SK-N-SH (cell line): Measurements from ENCODE around the gene HS3ST5. TPM values are rescaled to one million over a fixed set of nuclear protein-coding genes. Genes with fewer than 3 reads are reported as not detected.

Source experiments
- CTCF ChIA-PET: fragments of 300-600, 350-600 bp; formaldehyde crosslinking; extraction: SDS; loops from one replicate; lab custom pipeline; 2021; lab: Yijun Ruan, JAX
- POLR2A ChIA-PET: fragments of 350-600 bp; sonication (Branson Sonifier 250); formaldehyde crosslinking; extraction: SDS; loops from one replicate; lab custom pipeline; 2020; ENCODE audit warnings: antibody characterized with exemption, inconsistent platforms; lab: Yijun Ruan, JAX
- DNase-seq: peaks from one replicate; pipeline ENCODE4 v3.0.0; 2012
- H2AFZ ChIP-seq: fragments of 200-600 bp; sonication (generic); 2 replicates; pipeline ENCODE4 v1.8.1; 2016; ENCODE audit warnings: antibody characterized with exemption, mild to moderate bottlenecking, low read depth
- H3F3A ChIP-seq: fragments of 200-600 bp; sonication (generic); replicated peaks from 2 replicates; pipeline ENCODE3; 2016; ENCODE audit warnings: antibody characterized with exemption, mild to moderate bottlenecking; ENCODE audit not compliant: insufficient read depth
- H3K27ac ChIP-seq, 2 experiments: fragments of 200-500 bp in 1 of 2; fragments of 200-600 bp in 1 of 2; sonication (Bioruptor generic) in 1 of 2; sonication (generic), shearing (Covaris generic) in 1 of 2; 2 replicates each; pipeline versions ENCODE4 v1.5.1 to v1.6.1; 2014 to 2016; ENCODE audit warnings: low read depth in 2 of 2, inconsistent platforms in 1 of 2, low read length in 1 of 2, mild to moderate bottlenecking in 1 of 2, mixed read lengths in 1 of 2
- H3K27me3 ChIP-seq: fragments of 200-600 bp; sonication (generic), shearing (Covaris generic); 2 replicates; pipeline ENCODE4 v1.6.1; 2016; ENCODE audit warnings: mixed run types; ENCODE audit not compliant: insufficient read depth
- H3K36me3 ChIP-seq, 2 experiments: fragments of 200-500 bp in 1 of 2; fragments of 200-600 bp in 1 of 2; sonication (Bioruptor generic) in 1 of 2; sonication (generic) in 1 of 2; replicated peaks in 1 of 2; 2 replicates each; pipeline versions ENCODE3 to v1.5.1; 2014 to 2016; ENCODE audit warnings: low read length in 1 of 2, mild to moderate bottlenecking in 1 of 2; ENCODE audit not compliant: insufficient read depth in 2 of 2, control insufficient read depth in 1 of 2
- H3K4me1 ChIP-seq, 2 experiments: fragments of 200-500 bp in 1 of 2; fragments of 200-600 bp in 1 of 2; sonication (Bioruptor generic) in 1 of 2; sonication (generic), shearing (Covaris generic) in 1 of 2; 2 replicates each; pipeline versions ENCODE4 v1.5.1 to v1.6.1; 2014 to 2016; ENCODE audit warnings: low read depth in 1 of 2, low read length in 1 of 2, mixed run types in 1 of 2; ENCODE audit not compliant: insufficient read depth in 2 of 2, control insufficient read depth in 1 of 2
- H3K4me2 ChIP-seq: fragments of 200-600 bp; sonication (generic), shearing (Covaris generic); 2 replicates; pipeline ENCODE4 v1.6.1; 2017; ENCODE audit warnings: mixed run types
- H3K4me3 ChIP-seq, 2 experiments: fragments of 200-500 bp in 1 of 2; fragments of 200-600 bp in 1 of 2; sonication (Bioruptor generic) in 1 of 2; sonication (generic), shearing (Covaris generic) in 1 of 2; 2 replicates each; pipeline versions ENCODE4 v1.5.1 to v1.8.1; 2014 to 2016; ENCODE audit warnings: low read depth in 2 of 2, inconsistent platforms in 1 of 2, low read length in 1 of 2, mild to moderate bottlenecking in 1 of 2, mixed read lengths in 1 of 2, moderate library complexity in 1 of 2
- H3K79me2 ChIP-seq: fragments of 200-600 bp; sonication (generic); 2 replicates; pipeline ENCODE4 v1.8.1; 2017; ENCODE audit warnings: mild to moderate bottlenecking; ENCODE audit not compliant: insufficient read depth
- H3K9ac ChIP-seq: fragments of 200-600 bp; sonication (generic); 2 replicates; pipeline ENCODE4 v1.6.1; 2017; ENCODE audit warnings: mixed run types
- H3K9me2 ChIP-seq: fragments of 200-600 bp; sonication (generic); 2 replicates; pipeline ENCODE4 v1.6.1; 2017; ENCODE audit warnings: mixed run types
- H3K9me3 ChIP-seq: fragments of 200-600 bp; sonication (generic); 2 replicates; pipeline ENCODE4 v1.6.1; 2017; ENCODE audit warnings: mixed run types, mild to moderate bottlenecking, moderate library complexity
- H4K20me1 ChIP-seq: fragments of 200-600 bp; sonication (generic); 2 replicates; pipeline ENCODE4 v1.6.1; 2017; ENCODE audit warnings: mild to moderate bottlenecking, mixed run types; ENCODE audit not compliant: insufficient read depth
- CHD2 ChIP-seq: fragments of 150-350 bp; IDR thresholded peaks from 2 replicates; pipeline ENCODE4 v1.6.1; 2018; ENCODE audit warnings: low read length; ENCODE audit not compliant: partially characterized antibody
- ELF1 ChIP-seq: IDR thresholded peaks from 2 replicates; pipeline ENCODE4 v1.4.0; 2012
- EZH2phosphoT487 ChIP-seq: fragments of 200-600 bp; sonication (generic); IDR thresholded peaks from 2 replicates; pipeline ENCODE4 v1.6.1; 2017; ENCODE audit warnings: low read depth, mixed run types, mild to moderate bottlenecking, antibody characterized with exemption, moderate library complexity, borderline replicate concordance
- FOXJ3 ChIP-seq: sonication (generic); formaldehyde crosslinking; IDR thresholded peaks from 2 replicates; pipeline ENCODE4 v1.5.1; 2020; ENCODE audit warnings: mild to moderate bottlenecking, missing genetic modification reagents
- FOXM1 ChIP-seq: IDR thresholded peaks from 2 replicates; pipeline ENCODE4 v1.4.0; 2012; ENCODE audit warnings: low read depth, mild to moderate bottlenecking
- JUND ChIP-seq: IDR thresholded peaks from 2 replicates; pipeline ENCODE4 v1.4.0; 2012
- NFIC ChIP-seq: IDR thresholded peaks from 2 replicates; pipeline ENCODE4 v1.4.0; 2012; ENCODE audit warnings: borderline replicate concordance
- NRF1 ChIP-seq: IDR thresholded peaks from 2 replicates; pipeline ENCODE4 v1.6.1; 2012; ENCODE audit warnings: low read depth, mild to moderate bottlenecking, low read length
- RAD21 ChIP-seq: IDR thresholded peaks from 2 replicates; pipeline ENCODE4 v1.6.1; 2012; ENCODE audit warnings: mild to moderate bottlenecking, low read length
- RXRA ChIP-seq: IDR thresholded peaks from 2 replicates; pipeline ENCODE4 v1.4.0; 2012; ENCODE audit warnings: low read depth, mild to moderate bottlenecking, borderline replicate concordance
- SIN3A ChIP-seq: IDR thresholded peaks from 2 replicates; pipeline ENCODE4 v1.6.1; 2012; ENCODE audit warnings: low read depth, mild to moderate bottlenecking, low read length, moderate library complexity, borderline replicate concordance
- TAF1 ChIP-seq: IDR thresholded peaks from 2 replicates; pipeline ENCODE4 v1.6.1; 2012; ENCODE audit warnings: low read depth, mild to moderate bottlenecking, low read length, moderate library complexity, borderline replicate concordance
- YY1 ChIP-seq: IDR thresholded peaks from 2 replicates; pipeline ENCODE4 v1.4.0; 2012; ENCODE audit warnings: low read depth, mild to moderate bottlenecking
- WGBS: methylation state at CpG from one replicate; pipeline ENCODE4 v1.1.6; 2017; ENCODE audit warnings: low lambda C conversion rate; 5-methylcytosine and 5-hydroxymethylcytosine counted together
- polyA plus RNA-seq, 3 experiments: library from polyadenylated mRNA; depleted of rRNA; stranded (reverse); fragments of >200 nt; gene quantifications; 2 replicates each; pipeline ENCODE4 v1.2.3, GENCODE V29; 2012
- TF ChIP-seq, protein P1 (sequence below): IDR thresholded peaks from 2 replicates; pipeline ENCODE4 v1.4.0; 2012; ENCODE audit warnings: low read depth, borderline replicate concordance
- TF ChIP-seq, protein P2 (sequence below): IDR thresholded peaks from 2 replicates; pipeline ENCODE4; 2012
- TF ChIP-seq, protein P3 (sequence below): fragments of 200-600 bp; sonication (generic); IDR thresholded peaks from 2 replicates; pipeline ENCODE4 v1.6.1; 2017; ENCODE audit warnings: antibody characterized with exemption, mild to moderate bottlenecking, moderate library complexity
- TF ChIP-seq, protein P4 (sequence below): IDR thresholded peaks from 2 replicates; pipeline ENCODE4 v1.6.1; 2012; ENCODE audit warnings: mild to moderate bottlenecking, low read depth, low read length, moderate library complexity
- TF ChIP-seq, protein P5 (sequence below): fragments of 150-350 bp; IDR thresholded peaks from 2 replicates; pipeline ENCODE4 v1.6.1; 2017; ENCODE audit warnings: antibody characterized with exemption, low read length, low read depth, borderline replicate concordance

The HS3ST5 gene
- polyA plus RNA-seq, 1 of the 3 experiments (the other 2 are of a cell fraction), result 0.02 TPM

- H3F3A ChIP-seq, result no peaks in the 10 kb centered on the region
- H3K9ac ChIP-seq, result no peak overlapping the region
- no peaks in the 10 kb centered on the region for H3K36me3 ChIP-seq
- H3K9me2 ChIP-seq, result no peaks in the 10 kb centered on the region
- no peak overlapping the region for H3K4me3 ChIP-seq
- POLR2A ChIA-PET, result no interaction called here
- no peaks in the 10 kb centered on the region; a peak in 1 of 4 replicates for H3K4me1 ChIP-seq
- no peaks in the 10 kb centered on the region for H3K27me3 ChIP-seq
- no peaks in the 10 kb centered on the region for H3K79me2 ChIP-seq
- TF ChIP-seq RAD21, result no peak
- no peak for DNase-seq
- H3K27ac ChIP-seq, result no peak overlapping the region
- no peaks in the 10 kb centered on the region for H4K20me1 ChIP-seq
- CTCF ChIA-PET, result interaction anchor here (0.6 to 1.7 kb wide), 2 partner anchors 10 to 134 kb away, joined by 4 to 6 read pairs; no protein-coding TSS in a partner anchor
- H3K4me2 ChIP-seq, result no peak overlapping the region
- no peak overlapping the region for H2AFZ ChIP-seq
- 85% methylated on average over 1 of the region's 1 CpG for WGBS
- H3K9me3 ChIP-seq, result no peaks in the 10 kb centered on the region
These were observed 171.8 kb downstream of the HS3ST5 start for GRCh38 chr6:114170958-114171387.

- no peaks in the 10 kb centered on the region for H3K27me3 ChIP-seq
- no peak overlapping the region for H3K27ac ChIP-seq
- 48% methylated on average over 3 of the region's 3 CpGs for WGBS
- no peak overlapping the region for H3K4me2 ChIP-seq
- H3K9me3 ChIP-seq, result no peaks in the 10 kb centered on the region
- no peak overlapping the region for H3K4me3 ChIP-seq
- H3K9me2 ChIP-seq, result no peaks in the 10 kb centered on the region
- no peaks in the 10 kb centered on the region for H3F3A ChIP-seq
- no peaks in the 10 kb centered on the region for H3K79me2 ChIP-seq
- ChIA-PET POLR2A (no interaction called here), CTCF (interaction anchor here (1.7 kb wide), 1 partner anchor 134 kb away, joined by 6 read pairs; no protein-coding TSS in a partner anchor)
- H3K4me1 ChIP-seq, result no peaks in the 10 kb centered on the region; a peak in 1 of 4 replicates
- H2AFZ ChIP-seq, result no peak overlapping the region
- H3K9ac ChIP-seq, result no peak overlapping the region
- DNase-seq, result no peak
- H4K20me1 ChIP-seq, result no peaks in the 10 kb centered on the region
- TF ChIP-seq FOXJ3 (CRISPR knock-in tag) (no peak), ELF1 (no peak), NRF1 (no peak), EZH2phosphoT487 (no peak), NFIC (no peak), SIN3A (no peak), FOXM1 (no peak), JUND (no peak), RXRA (no peak), CHD2 (no peak), TAF1 (no peak), YY1 (no peak)
- TF ChIP-seq, protein P1, sequence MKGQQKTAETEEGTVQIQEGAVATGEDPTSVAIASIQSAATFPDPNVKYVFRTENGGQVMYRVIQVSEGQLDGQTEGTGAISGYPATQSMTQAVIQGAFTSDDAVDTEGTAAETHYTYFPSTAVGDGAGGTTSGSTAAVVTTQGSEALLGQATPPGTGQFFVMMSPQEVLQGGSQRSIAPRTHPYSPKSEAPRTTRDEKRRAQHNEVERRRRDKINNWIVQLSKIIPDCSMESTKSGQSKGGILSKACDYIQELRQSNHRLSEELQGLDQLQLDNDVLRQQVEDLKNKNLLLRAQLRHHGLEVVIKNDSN, result no peak
- TF ChIP-seq, protein P2, sequence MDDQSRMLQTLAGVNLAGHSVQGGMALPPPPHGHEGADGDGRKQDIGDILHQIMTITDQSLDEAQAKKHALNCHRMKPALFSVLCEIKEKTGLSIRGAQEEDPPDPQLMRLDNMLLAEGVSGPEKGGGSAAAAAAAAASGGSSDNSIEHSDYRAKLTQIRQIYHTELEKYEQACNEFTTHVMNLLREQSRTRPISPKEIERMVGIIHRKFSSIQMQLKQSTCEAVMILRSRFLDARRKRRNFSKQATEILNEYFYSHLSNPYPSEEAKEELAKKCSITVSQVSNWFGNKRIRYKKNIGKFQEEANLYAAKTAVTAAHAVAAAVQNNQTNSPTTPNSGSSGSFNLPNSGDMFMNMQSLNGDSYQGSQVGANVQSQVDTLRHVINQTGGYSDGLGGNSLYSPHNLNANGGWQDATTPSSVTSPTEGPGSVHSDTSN, result no peak
- TF ChIP-seq, protein P3, sequence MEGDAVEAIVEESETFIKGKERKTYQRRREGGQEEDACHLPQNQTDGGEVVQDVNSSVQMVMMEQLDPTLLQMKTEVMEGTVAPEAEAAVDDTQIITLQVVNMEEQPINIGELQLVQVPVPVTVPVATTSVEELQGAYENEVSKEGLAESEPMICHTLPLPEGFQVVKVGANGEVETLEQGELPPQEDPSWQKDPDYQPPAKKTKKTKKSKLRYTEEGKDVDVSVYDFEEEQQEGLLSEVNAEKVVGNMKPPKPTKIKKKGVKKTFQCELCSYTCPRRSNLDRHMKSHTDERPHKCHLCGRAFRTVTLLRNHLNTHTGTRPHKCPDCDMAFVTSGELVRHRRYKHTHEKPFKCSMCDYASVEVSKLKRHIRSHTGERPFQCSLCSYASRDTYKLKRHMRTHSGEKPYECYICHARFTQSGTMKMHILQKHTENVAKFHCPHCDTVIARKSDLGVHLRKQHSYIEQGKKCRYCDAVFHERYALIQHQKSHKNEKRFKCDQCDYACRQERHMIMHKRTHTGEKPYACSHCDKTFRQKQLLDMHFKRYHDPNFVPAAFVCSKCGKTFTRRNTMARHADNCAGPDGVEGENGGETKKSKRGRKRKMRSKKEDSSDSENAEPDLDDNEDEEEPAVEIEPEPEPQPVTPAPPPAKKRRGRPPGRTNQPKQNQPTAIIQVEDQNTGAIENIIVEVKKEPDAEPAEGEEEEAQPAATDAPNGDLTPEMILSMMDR, result no peak
- TF ChIP-seq, protein P4, sequence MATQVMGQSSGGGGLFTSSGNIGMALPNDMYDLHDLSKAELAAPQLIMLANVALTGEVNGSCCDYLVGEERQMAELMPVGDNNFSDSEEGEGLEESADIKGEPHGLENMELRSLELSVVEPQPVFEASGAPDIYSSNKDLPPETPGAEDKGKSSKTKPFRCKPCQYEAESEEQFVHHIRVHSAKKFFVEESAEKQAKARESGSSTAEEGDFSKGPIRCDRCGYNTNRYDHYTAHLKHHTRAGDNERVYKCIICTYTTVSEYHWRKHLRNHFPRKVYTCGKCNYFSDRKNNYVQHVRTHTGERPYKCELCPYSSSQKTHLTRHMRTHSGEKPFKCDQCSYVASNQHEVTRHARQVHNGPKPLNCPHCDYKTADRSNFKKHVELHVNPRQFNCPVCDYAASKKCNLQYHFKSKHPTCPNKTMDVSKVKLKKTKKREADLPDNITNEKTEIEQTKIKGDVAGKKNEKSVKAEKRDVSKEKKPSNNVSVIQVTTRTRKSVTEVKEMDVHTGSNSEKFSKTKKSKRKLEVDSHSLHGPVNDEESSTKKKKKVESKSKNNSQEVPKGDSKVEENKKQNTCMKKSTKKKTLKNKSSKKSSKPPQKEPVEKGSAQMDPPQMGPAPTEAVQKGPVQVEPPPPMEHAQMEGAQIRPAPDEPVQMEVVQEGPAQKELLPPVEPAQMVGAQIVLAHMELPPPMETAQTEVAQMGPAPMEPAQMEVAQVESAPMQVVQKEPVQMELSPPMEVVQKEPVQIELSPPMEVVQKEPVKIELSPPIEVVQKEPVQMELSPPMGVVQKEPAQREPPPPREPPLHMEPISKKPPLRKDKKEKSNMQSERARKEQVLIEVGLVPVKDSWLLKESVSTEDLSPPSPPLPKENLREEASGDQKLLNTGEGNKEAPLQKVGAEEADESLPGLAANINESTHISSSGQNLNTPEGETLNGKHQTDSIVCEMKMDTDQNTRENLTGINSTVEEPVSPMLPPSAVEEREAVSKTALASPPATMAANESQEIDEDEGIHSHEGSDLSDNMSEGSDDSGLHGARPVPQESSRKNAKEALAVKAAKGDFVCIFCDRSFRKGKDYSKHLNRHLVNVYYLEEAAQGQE, result no peak
- TF ChIP-seq, protein P5, sequence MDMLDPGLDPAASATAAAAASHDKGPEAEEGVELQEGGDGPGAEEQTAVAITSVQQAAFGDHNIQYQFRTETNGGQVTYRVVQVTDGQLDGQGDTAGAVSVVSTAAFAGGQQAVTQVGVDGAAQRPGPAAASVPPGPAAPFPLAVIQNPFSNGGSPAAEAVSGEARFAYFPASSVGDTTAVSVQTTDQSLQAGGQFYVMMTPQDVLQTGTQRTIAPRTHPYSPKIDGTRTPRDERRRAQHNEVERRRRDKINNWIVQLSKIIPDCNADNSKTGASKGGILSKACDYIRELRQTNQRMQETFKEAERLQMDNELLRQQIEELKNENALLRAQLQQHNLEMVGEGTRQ, result no peak
- H3K36me3 ChIP-seq, result no peaks in the 10 kb centered on the region
These were observed 172.5 kb downstream of the HS3ST5 start for GRCh38 chr6:114170372-114170771.
